Measurements from ENCODE around the gene SAMD15.
"Not testable (repeated sequence)": the region's sequence is repeated elsewhere in the genome, so short reads cannot be mapped to it uniquely, and the experiment has no call there.

Gene SAMD15

GRCh38 chr14:77376771-77377501 is at the start of gene SAMD15, which contains the start of gene TMED8:
TSS of gene SAMD15 (plus strand) at chr14:77377379. CDS start at chr14:77377419, 40 bp downstream.
TSS of gene TMED8 (minus strand) at chr14:77377094. CDS start at chr14:77377053, 41 bp downstream.
- Histone ChIP-seq H3K9me3 (ENCODE audit: insufficient read depth, low read length) (no peaks in the 10 kb centered on the region), H2AFZ (ENCODE audit: low read depth, low read length, severe bottlenecking) (peak within 1 kb of the TSS; percentile 95), H4K20me1 (ENCODE audit: low read depth, low read length) (no peaks in the 10 kb centered on the region), H3K4me2 (ENCODE audit: low read depth, low read length, poor library complexity, severe bottlenecking) (peak within 1 kb of the TSS; percentile 95), H3K4me3 (ENCODE audit: insufficient read depth, low read length, poor library complexity, severe bottlenecking) (peak within 1 kb of the TSS; percentile 89), H3K36me3 (ENCODE audit: low read length) (no peaks in the 10 kb centered on the region), H3K27me3 (ENCODE audit: low read length) (no peaks in the 10 kb centered on the region), H3K9ac (ENCODE audit: low read length) (peak within 1 kb of the TSS; percentile 93), H3K79me2 (ENCODE audit: insufficient read depth, low read length) (peaks cover 38% of the 10 kb centered on the region), H3F3A (ENCODE audit: insufficient read depth) (peaks cover 28% of the 10 kb centered on the region), H3K9me2 (replicated peaks; ENCODE audit: insufficient read depth, low read length) (no peaks in the 10 kb centered on the region), H3K27ac (ENCODE audit: low read depth, low read length) (peak within 1 kb of the TSS; percentile 96)
- TF ChIP-seq, protein P1, sequence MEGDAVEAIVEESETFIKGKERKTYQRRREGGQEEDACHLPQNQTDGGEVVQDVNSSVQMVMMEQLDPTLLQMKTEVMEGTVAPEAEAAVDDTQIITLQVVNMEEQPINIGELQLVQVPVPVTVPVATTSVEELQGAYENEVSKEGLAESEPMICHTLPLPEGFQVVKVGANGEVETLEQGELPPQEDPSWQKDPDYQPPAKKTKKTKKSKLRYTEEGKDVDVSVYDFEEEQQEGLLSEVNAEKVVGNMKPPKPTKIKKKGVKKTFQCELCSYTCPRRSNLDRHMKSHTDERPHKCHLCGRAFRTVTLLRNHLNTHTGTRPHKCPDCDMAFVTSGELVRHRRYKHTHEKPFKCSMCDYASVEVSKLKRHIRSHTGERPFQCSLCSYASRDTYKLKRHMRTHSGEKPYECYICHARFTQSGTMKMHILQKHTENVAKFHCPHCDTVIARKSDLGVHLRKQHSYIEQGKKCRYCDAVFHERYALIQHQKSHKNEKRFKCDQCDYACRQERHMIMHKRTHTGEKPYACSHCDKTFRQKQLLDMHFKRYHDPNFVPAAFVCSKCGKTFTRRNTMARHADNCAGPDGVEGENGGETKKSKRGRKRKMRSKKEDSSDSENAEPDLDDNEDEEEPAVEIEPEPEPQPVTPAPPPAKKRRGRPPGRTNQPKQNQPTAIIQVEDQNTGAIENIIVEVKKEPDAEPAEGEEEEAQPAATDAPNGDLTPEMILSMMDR (IDR thresholded peaks at IDR 0.05; ENCODE audit: insufficient read depth, low read length, poor library complexity, severe bottlenecking), result no peak
- no peak for TF ChIP-seq EZH2phosphoT487 (conservative IDR thresholded peaks at IDR 0.05; ENCODE audit: low read length)

DNA sequence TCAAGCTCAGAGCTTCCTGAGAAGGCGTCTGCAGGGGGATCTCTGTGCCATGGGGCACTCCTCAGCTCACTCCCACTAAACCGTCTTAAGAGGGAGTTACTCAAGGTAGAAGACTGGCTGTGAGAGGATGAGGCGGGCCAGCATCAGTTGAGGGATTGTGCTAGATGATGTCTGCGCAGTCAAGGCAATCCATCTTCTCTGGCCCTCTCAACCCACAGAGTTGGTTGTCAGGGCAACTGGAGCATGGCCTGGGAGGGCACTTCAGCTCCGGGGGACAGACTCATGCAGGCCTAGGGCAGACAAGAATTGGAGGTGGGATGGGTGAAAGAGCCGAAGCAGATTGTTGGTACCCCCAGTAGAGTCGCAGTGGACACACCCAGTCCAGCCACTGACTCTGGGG is 47.3 kb upstream of the SAMD15 start:
- H3K27me3 ChIP-seq (ENCODE audit: low read length), result no peaks in the 10 kb centered on the region
- no peaks in the 10 kb centered on the region for H3K79me2 ChIP-seq (ENCODE audit: insufficient read depth, low read length)
- no peaks in the 10 kb centered on the region for H3K9me2 ChIP-seq (replicated peaks; ENCODE audit: insufficient read depth, low read length)
- no peaks in the 10 kb centered on the region for H3K36me3 ChIP-seq (ENCODE audit: low read length)
- H2AFZ ChIP-seq (ENCODE audit: low read depth, low read length, severe bottlenecking), result no peak overlapping the region
- H3K4me2 ChIP-seq (ENCODE audit: low read depth, low read length, poor library complexity, severe bottlenecking), result no peak overlapping the region
- 0 out of 2 replicates have a peak, but pooled peaks cover 4% of the 10 kb centered on the region for H3F3A ChIP-seq (ENCODE audit: insufficient read depth)
- no peak for TF ChIP-seq EZH2phosphoT487 (conservative IDR thresholded peaks at IDR 0.05; ENCODE audit: low read length)
- TF ChIP-seq, protein P1 (IDR thresholded peaks at IDR 0.05; ENCODE audit: insufficient read depth, low read length, poor library complexity, severe bottlenecking), result no peak
- no peak overlapping the region for H3K9ac ChIP-seq (ENCODE audit: low read length)
- no peak overlapping the region for H3K27ac ChIP-seq (ENCODE audit: low read depth, low read length)
- H4K20me1 ChIP-seq (ENCODE audit: low read depth, low read length), result no peaks in the 10 kb centered on the region
- no peak overlapping the region for H3K4me3 ChIP-seq (ENCODE audit: insufficient read depth, low read length, poor library complexity, severe bottlenecking)
- H3K9me3 ChIP-seq (ENCODE audit: insufficient read depth, low read length), result no peaks in the 10 kb centered on the region

DNA sequence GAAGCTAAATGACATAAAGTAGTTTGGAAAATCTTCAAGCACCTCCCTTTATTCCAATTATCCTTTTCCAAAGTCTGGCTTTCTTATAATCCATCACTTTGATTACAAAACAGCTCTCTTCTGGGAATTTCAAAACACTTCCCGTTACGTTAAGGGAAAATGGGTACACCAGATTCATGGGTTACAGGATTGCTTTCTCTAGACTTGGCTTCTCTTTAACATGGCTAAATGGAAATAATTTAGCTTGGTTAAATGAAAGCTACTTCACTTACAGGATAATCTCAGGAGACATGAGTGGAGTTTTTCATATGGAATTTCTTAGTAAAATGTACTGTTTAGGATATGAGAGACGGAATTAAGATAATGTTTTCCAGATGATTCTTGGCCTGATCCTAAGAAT is 41.6 kb upstream of the SAMD15 start:
- Histone ChIP-seq H3F3A (ENCODE audit: insufficient read depth) (peaks cover 4% of the 10 kb centered on the region), H3K27ac (ENCODE audit: low read depth, low read length) (no peak overlapping the region), H3K9me2 (replicated peaks; ENCODE audit: insufficient read depth, low read length) (no peaks in the 10 kb centered on the region), H3K4me3 (ENCODE audit: insufficient read depth, low read length, poor library complexity, severe bottlenecking) (no peak overlapping the region), H2AFZ (ENCODE audit: low read depth, low read length, severe bottlenecking) (no peak overlapping the region), H4K20me1 (ENCODE audit: low read depth, low read length) (no peaks in the 10 kb centered on the region), H3K9me3 (ENCODE audit: insufficient read depth, low read length) (no peaks in the 10 kb centered on the region), H3K36me3 (ENCODE audit: low read length) (no peaks in the 10 kb centered on the region), H3K79me2 (ENCODE audit: insufficient read depth, low read length) (no peaks in the 10 kb centered on the region), H3K27me3 (ENCODE audit: low read length) (no peaks in the 10 kb centered on the region), H3K9ac (ENCODE audit: low read length) (no peak overlapping the region), H3K4me2 (ENCODE audit: low read depth, low read length, poor library complexity, severe bottlenecking) (no peak overlapping the region)
- no peak for TF ChIP-seq EZH2phosphoT487 (conservative IDR thresholded peaks at IDR 0.05; ENCODE audit: low read length)
- TF ChIP-seq, protein P1 (IDR thresholded peaks at IDR 0.05; ENCODE audit: insufficient read depth, low read length, poor library complexity, severe bottlenecking), result no peak

- not testable (repeated sequence) for H4K20me1 ChIP-seq (ENCODE audit: low read depth, low read length); H2AFZ ChIP-seq (ENCODE audit: low read depth, low read length, severe bottlenecking); H3K27ac ChIP-seq (ENCODE audit: low read depth, low read length); H3K4me3 ChIP-seq (ENCODE audit: insufficient read depth, low read length, poor library complexity, severe bottlenecking); H3K27me3 ChIP-seq (ENCODE audit: low read length); H3K4me2 ChIP-seq (ENCODE audit: low read depth, low read length, poor library complexity, severe bottlenecking); H3K36me3 ChIP-seq (ENCODE audit: low read length); H3K79me2 ChIP-seq (ENCODE audit: insufficient read depth, low read length); H3K9ac ChIP-seq (ENCODE audit: low read length); H3K9me2 ChIP-seq (replicated peaks; ENCODE audit: insufficient read depth, low read length); H3K9me3 ChIP-seq (ENCODE audit: insufficient read depth, low read length); H3F3A ChIP-seq (ENCODE audit: insufficient read depth)
These were observed 39.9 kb upstream of the SAMD15 start for GRCh38 chr14:77337255-77337654.

All from SU-DHL-6 (cell line).